HepG2 (cell line): Measurements from ENCODE around the gene MASTL. TPM values are rescaled to one million over a fixed set of nuclear protein-coding genes. Genes with fewer than 3 reads are reported as not detected.

Experiments used
- ATAC-seq: fragments of 200-7000 bp; cut with Tn5 transposase; 3 replicates; pipeline ENCODE4 v1.9.1; 2020; ENCODE audit warnings: mild to moderate bottlenecking, moderate library complexity
- BruUV-seq: library from RNA; stranded (reverse); fragments of 400-500 nt; replicated peaks from 2 replicates; lab custom pipeline; 2021; lab: Mats Ljungman, UMichigan
- CTCF ChIA-PET: fragments of 300-600 bp; formaldehyde crosslinking; extraction: SDS; loops from one replicate; lab custom pipeline; 2021; ENCODE audit warnings: low total read pairs, inconsistent platforms, low intra/inter-chr PET ratio; lab: Yijun Ruan, JAX
- POLR2A ChIA-PET: fragments of 350-600 bp; sonication (Branson Sonifier 250); formaldehyde crosslinking; loops from one replicate; lab custom pipeline; 2020; ENCODE audit warnings: antibody characterized with exemption, inconsistent platforms; lab: Yijun Ruan, JAX
- DNase-seq: peaks from one replicate; pipeline ENCODE4 v3.0.0-alpha.2; 2015; ENCODE audit warnings: low spot score
- FAIRE-seq: peaks from 3 replicates; lab custom pipeline; 2011; peaks lifted over from hg19 to GRCh38; lab: Jason Lieb, UNC
- H2AFZ ChIP-seq: one replicate; pipeline ENCODE4 v1.6.1; 2011; ENCODE audit warnings: low read length, inconsistent platforms
- H3K27ac ChIP-seq: fragments of 300-600 bp; 3 replicates; pipeline ENCODE4 v1.8.0; 2011; ENCODE audit warnings: mixed run types, mild to moderate bottlenecking, mixed read lengths, low read length, inconsistent platforms; ENCODE audit not compliant: insufficient read depth; ENCODE audit errors: extremely low read length
- H3K27me3 ChIP-seq, 2 experiments: fragments of 200-600 bp in 1 of 2; 2 replicates in 1 of 2; 3 replicates in 1 of 2; pipeline versions ENCODE4 v1.6.0 to v1.8.0; 2011; ENCODE audit warnings: low read length in 2 of 2, mild to moderate bottlenecking in 2 of 2, moderate library complexity in 2 of 2, inconsistent platforms in 1 of 2; ENCODE audit not compliant: insufficient read depth in 2 of 2, control insufficient read depth in 1 of 2
- H3K36me3 ChIP-seq, 2 experiments: fragments of 200-600 bp in 1 of 2; replicated peaks in 1 of 2; 2 replicates in 1 of 2; 3 replicates in 1 of 2; pipeline versions ENCODE4 v1.5.1 to v1.8.0; 2011; ENCODE audit warnings: low read length in 2 of 2, inconsistent platforms in 1 of 2; ENCODE audit not compliant: insufficient read depth in 2 of 2, control insufficient read depth in 1 of 2
- H3K4me1 ChIP-seq: 2 replicates; pipeline ENCODE4 v1.5.1; 2012; ENCODE audit warnings: low read length, inconsistent platforms; ENCODE audit not compliant: insufficient read depth
- H3K4me2 ChIP-seq: 2 replicates; pipeline ENCODE4 v1.6.0; 2011; ENCODE audit warnings: low read depth, low read length, inconsistent platforms
- H3K4me3 ChIP-seq, 3 experiments: fragments of 200-600 bp in 1 of 3; sonication (generic), shearing (Covaris generic) in 1 of 3; replicated peaks in 1 of 3; 2 replicates each; pipeline ENCODE4 v1.5.1; 2011 to 2016; ENCODE audit warnings: low read length in 3 of 3, inconsistent platforms in 2 of 3, low read depth in 2 of 3, mild to moderate bottlenecking in 2 of 3, control low read depth in 1 of 3, mixed read lengths in 1 of 3; ENCODE audit not compliant: insufficient read depth in 1 of 3
- H3K79me2 ChIP-seq: one replicate; pipeline ENCODE4 v1.6.1; 2011; ENCODE audit warnings: low read length, inconsistent platforms; ENCODE audit not compliant: insufficient read depth
- H3K9ac ChIP-seq: 2 replicates; pipeline ENCODE4 v1.6.0; 2011; ENCODE audit warnings: mild to moderate bottlenecking, low read depth, low read length, inconsistent platforms; ENCODE audit not compliant: insufficient read depth
- H3K9me3 ChIP-seq: 2 replicates; pipeline ENCODE4 v1.5.1; 2012; ENCODE audit warnings: mild to moderate bottlenecking, low read length
- H4K20me1 ChIP-seq: 2 replicates; pipeline ENCODE4 v1.6.0; 2011; ENCODE audit warnings: inconsistent platforms, mild to moderate bottlenecking, low read length, moderate library complexity; ENCODE audit not compliant: insufficient read depth
- GMEB2 ChIP-seq: IDR thresholded peaks from 2 replicates; pipeline ENCODE4 v1.6.1; 2016; ENCODE audit warnings: missing biosample characterization, missing genetic modification reagents, low read depth
- NPAS2 ChIP-seq: sonication (generic); formaldehyde crosslinking; IDR thresholded peaks from 2 replicates; pipeline ENCODE4 v1.8.0; 2022; ENCODE audit warnings: mild to moderate bottlenecking, missing genetic modification reagents, borderline replicate concordance
- PLRG1 ChIP-seq: fragments of 450-650 bp; conservative IDR thresholded peaks from 2 replicates; pipeline ENCODE4 v1.6.1; 2016
- ZBTB25 ChIP-seq: IDR thresholded peaks from 2 replicates; pipeline ENCODE4 v1.6.1; 2018; ENCODE audit warnings: missing genetic modification reagents
- ZFP37 ChIP-seq: sonication (generic); formaldehyde crosslinking; IDR thresholded peaks from 2 replicates; pipeline ENCODE4 v1.4.0; 2020; ENCODE audit warnings: missing genetic modification reagents, borderline replicate concordance
- ZNF383 ChIP-seq: sonication (generic); formaldehyde crosslinking; IDR thresholded peaks from 2 replicates; pipeline ENCODE4 v1.4.0; 2020; ENCODE audit warnings: missing genetic modification reagents, mild to moderate bottlenecking, borderline replicate concordance
- ZNF503 ChIP-seq: sonication (generic); formaldehyde crosslinking; IDR thresholded peaks from 2 replicates; pipeline ENCODE4 v1.4.0; 2020; ENCODE audit warnings: missing genetic modification reagents
- ZNF547 ChIP-seq: sonication (generic); formaldehyde crosslinking; IDR thresholded peaks from 2 replicates; pipeline ENCODE4 v1.5.1; 2020; ENCODE audit warnings: mild to moderate bottlenecking, missing genetic modification reagents
- ZNF552 ChIP-seq: sonication (generic); formaldehyde crosslinking; IDR thresholded peaks from 2 replicates; pipeline ENCODE4 v1.9.0; 2022; ENCODE audit warnings: missing genetic modification reagents, mild to moderate bottlenecking, borderline replicate concordance
- ZNF597 ChIP-seq: sonication (generic); formaldehyde crosslinking; IDR thresholded peaks from 2 replicates; pipeline ENCODE4 v1.5.0; 2020; ENCODE audit warnings: missing genetic modification reagents
- ZNF780A ChIP-seq: sonication (generic); formaldehyde crosslinking; IDR thresholded peaks from 2 replicates; pipeline ENCODE4 v1.8.0; 2022; ENCODE audit warnings: mild to moderate bottlenecking, missing genetic modification reagents, moderate library complexity
- ZSCAN22 ChIP-seq: sonication (generic); formaldehyde crosslinking; IDR thresholded peaks from 2 replicates; pipeline ENCODE4 v1.4.0; 2020; ENCODE audit warnings: mild to moderate bottlenecking, missing genetic modification reagents
- whole genome bisulfite sequencing: methylation state at CpG from one replicate; pipeline ENCODE4 v1.1.6; 2017; ENCODE audit warnings: low lambda C conversion rate; 5-methylcytosine and 5-hydroxymethylcytosine counted together
- in situ Hi-C: cut with HindIII; loops from 2 replicates; pipeline ENCODE4 v1.10.0; 2017; ENCODE audit warnings: low pct_unique_long_range_greater_than_20kb; ENCODE audit not compliant: extremely low pct_ligation_motif_present
- intact Hi-C: fragments of 100-400 bp; cut with micrococcal nuclease; formaldehyde crosslinking; loops from one replicate; pipeline ENCODE4 v1.10.0; 2022; ENCODE audit not compliant: unreplicated experiment
- polyA plus RNA-seq, 8 experiments: library from polyadenylated mRNA; depleted of rRNA in 3 of 8; stranded (reverse) in 7 of 8; unstranded in 1 of 8; fragments of >200 nt; fragmentation: Illumina TruSeq in 4 of 8; extraction: Trizol in 4 of 8; gene quantifications; 2 replicates each; pipeline versions ENCODE4 v1.2.1 to v1.2.3, GENCODE V29; 2011 to 2016; ENCODE audit warnings: low read depth in 4 of 8, missing spikeins in 1 of 8, mixed read lengths in 1 of 8; ENCODE audit not compliant: insufficient read depth in 1 of 8
- total RNA-seq, 5 experiments: library from RNA; depleted of rRNA; stranded (reverse); fragments of >200 nt; fragmentation: Illumina TruSeq; extraction: Trizol; gene quantifications; 2 replicates each; pipeline ENCODE4 v1.2.3, GENCODE V29; 2016; ENCODE audit warnings: low read depth in 1 of 5

MASTL gene
- total and polyA plus RNA-seq, 2 of the 13 experiments (the other 11 are each of a cell fraction or from before 2014, with no cell fraction given): 6.0 to 18.0 TPM

- no peaks in the 10 kb centered on the region for H3K9me3 ChIP-seq
- no peak overlapping the region for H3K4me2 ChIP-seq
- ATAC-seq: no peak
- peaks cover 12% of the 10 kb centered on the region for H3K4me1 ChIP-seq
- DNase-seq: no peak
- no peak for FAIRE-seq
- H3K79me2 ChIP-seq: peaks cover 15% of the 10 kb centered on the region
- ChIA-PET CTCF (no interaction called here), POLR2A (no interaction called here)
- H3K36me3 ChIP-seq: peaks cover 21 to 67% of the 10 kb centered on the region in 2 experiments
- no TSS peak for BruUV-seq
- TF ChIP-seq ZNF547 (CRISPR knock-in tag): no peak
- no peak for TF ChIP-seq ZNF552 (CRISPR knock-in tag)
- no peak for TF ChIP-seq GMEB2
- no peak overlapping the region for H3K4me3 ChIP-seq
- WGBS: 97% methylated on average over 1 of the region's 1 CpG
- H4K20me1 ChIP-seq: peaks cover 2% of the 10 kb centered on the region; the same call in 1 of the 2 replicates
- intact Hi-C loops: no loop called here
- no peak overlapping the region for H3K27ac ChIP-seq
- no peak overlapping the region for H2AFZ ChIP-seq
- H3K9ac ChIP-seq: no peak overlapping the region
- in situ Hi-C loops: no loop called here
- H3K27me3 ChIP-seq: no peaks in the 10 kb centered on the region
Measured at GRCh38 chr10:27143686-27144085, 11.5 kb upstream of the MASTL start.

- CTCF ChIA-PET: no interaction called here
- peaks cover 37% of the 10 kb centered on the region for H3K79me2 ChIP-seq
- intact Hi-C loops (no loop called here), in situ Hi-C loops (no loop called here)
- no peak overlapping the region for H3K9ac ChIP-seq
- no peak for FAIRE-seq
- no peaks in the 10 kb centered on the region for H3K9me3 ChIP-seq
- no peak for DNase-seq
- no peak overlapping the region for H3K4me2 ChIP-seq
- no TSS peak for BruUV-seq
- peaks cover 26 to 62% of the 10 kb centered on the region in 2 experiments for H3K36me3 ChIP-seq
- no peak for ATAC-seq
- POLR2A ChIA-PET: no interaction called here
- H3K4me3 ChIP-seq: no peak overlapping the region
- H3K4me1 ChIP-seq: peaks cover 6% of the 10 kb centered on the region; the same call in 1 of the 2 replicates
- H3K27me3 ChIP-seq: no peaks in the 10 kb centered on the region
- H4K20me1 ChIP-seq: peaks cover 14% of the 10 kb centered on the region; the same call in 1 of the 2 replicates
- H2AFZ ChIP-seq: no peak overlapping the region
- H3K27ac ChIP-seq: no peak overlapping the region
- TF ChIP-seq ZNF780A (CRISPR knock-in tag): no peak
- TF ChIP-seq ZNF597 (CRISPR knock-in tag): no peak
- no peak for TF ChIP-seq PLRG1
- no peak for TF ChIP-seq ZNF503 (CRISPR knock-in tag)
- no peak for TF ChIP-seq ZFP37 (CRISPR knock-in tag)
- TF ChIP-seq NPAS2 (CRISPR knock-in tag): no peak
- no peak for TF ChIP-seq ZNF383 (CRISPR knock-in tag)
- no peak for TF ChIP-seq ZBTB25 (CRISPR knock-in tag)
- TF ChIP-seq ZSCAN22 (CRISPR knock-in tag): no peak
Measured at GRCh38 chr10:27145937-27146336, 9.2 kb upstream of the MASTL start.
